ENCODE data around the gene PSMD2. TPM values are rescaled to one million over a fixed set of nuclear protein-coding genes. Genes with fewer than 3 reads are reported as not detected.
A peak's percentile ranks its signal among the peaks of the same experiment; 100 is the strongest.

The PSMD2 gene
- total RNA-seq, 2 experiments from 2014 or later = 244 to 257 TPM

- no peaks in the 10 kb centered on the region for H3K27me3 Mint-ChIP-seq (ENCODE audit: low read depth)
- no peak for DNase-seq
- no peak overlapping the region for H3K4me3 Mint-ChIP-seq
- CTCF ChIA-PET = interaction anchor here (1.2 kb wide), 1 partner anchor 29 kb away, joined by 4 read pairs; no protein-coding TSS in a partner anchor
- peaks cover 37% of the 10 kb centered on the region for H3K4me1 Mint-ChIP-seq (ENCODE audit: low read depth)
- peaks cover 81% of the 10 kb centered on the region for H3K36me3 Mint-ChIP-seq (ENCODE audit: low read depth)
- intact Hi-C loops (cut with micrococcal nuclease) = no loop called here
- H3K9me3 Mint-ChIP-seq = no peaks in the 10 kb centered on the region
- H3K27ac Mint-ChIP-seq = peak overlapping the region; percentile 72
Observed at GRCh38 chr3:184325269-184325668, 26.2 kb downstream of the PSMD2 start.

GRCh38 chr3:184325715-184326369 is 26.8 kb downstream of the PSMD2 start:
- Mint-ChIP-seq H3K4me1 (ENCODE audit: low read depth) (peaks cover 37% of the 10 kb centered on the region), H3K9me3 (no peaks in the 10 kb centered on the region), H3K36me3 (ENCODE audit: low read depth) (peaks cover 78% of the 10 kb centered on the region), H3K27ac (peak overlapping the region; percentile 72), H3K27me3 (ENCODE audit: low read depth) (no peaks in the 10 kb centered on the region), H3K4me3 (no peak overlapping the region)
- peak; percentile 49 for DNase-seq
- intact Hi-C loops (cut with micrococcal nuclease) = no loop called here
- CTCF ChIA-PET = interaction anchor here (0.7 to 1.2 kb wide), 2 partner anchors 28 to 192 kb away, joined by 3 to 4 read pairs; no protein-coding TSS in a partner anchor

DNA sequence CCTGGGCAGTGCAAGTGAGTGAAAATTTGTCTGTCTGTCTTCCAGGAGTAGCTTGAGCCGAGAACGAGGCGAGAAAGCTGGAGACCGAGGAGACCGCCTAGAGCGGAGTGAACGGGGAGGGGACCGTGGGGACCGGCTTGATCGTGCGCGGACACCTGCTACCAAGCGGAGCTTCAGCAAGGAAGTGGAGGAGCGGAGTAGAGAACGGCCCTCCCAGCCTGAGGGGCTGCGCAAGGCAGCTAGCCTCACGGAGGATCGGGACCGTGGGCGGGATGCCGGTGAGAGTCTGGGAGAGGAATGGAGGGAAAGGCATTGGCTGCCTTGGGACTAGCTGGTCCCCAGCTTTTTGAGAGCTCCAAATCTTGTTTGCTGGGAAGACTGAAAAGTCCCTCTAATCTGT is 28.1 kb downstream of the PSMD2 start:
- Mint-ChIP-seq H3K36me3 (ENCODE audit: low read depth) (peaks cover 80% of the 10 kb centered on the region), H3K27ac (peak overlapping the region; percentile 36), H3K27me3 (ENCODE audit: low read depth) (no peaks in the 10 kb centered on the region), H3K4me3 (no peak overlapping the region), H3K9me3 (no peaks in the 10 kb centered on the region), H3K4me1 (ENCODE audit: low read depth) (peaks cover 46% of the 10 kb centered on the region)
- no peak for DNase-seq
- CTCF ChIA-PET = no interaction called here
- intact Hi-C loops (cut with micrococcal nuclease) = no loop called here

GRCh38 chr3:184328516-184328915 is 29.5 kb downstream of the PSMD2 start:
- no peak overlapping the region for H3K4me3 Mint-ChIP-seq
- CTCF ChIA-PET = interaction anchor here (1.0 kb wide), 1 partner anchor 25 kb away, joined by 3 read pairs; no protein-coding TSS in a partner anchor
- H3K4me1 Mint-ChIP-seq (ENCODE audit: low read depth) = peaks cover 46% of the 10 kb centered on the region

DNA sequence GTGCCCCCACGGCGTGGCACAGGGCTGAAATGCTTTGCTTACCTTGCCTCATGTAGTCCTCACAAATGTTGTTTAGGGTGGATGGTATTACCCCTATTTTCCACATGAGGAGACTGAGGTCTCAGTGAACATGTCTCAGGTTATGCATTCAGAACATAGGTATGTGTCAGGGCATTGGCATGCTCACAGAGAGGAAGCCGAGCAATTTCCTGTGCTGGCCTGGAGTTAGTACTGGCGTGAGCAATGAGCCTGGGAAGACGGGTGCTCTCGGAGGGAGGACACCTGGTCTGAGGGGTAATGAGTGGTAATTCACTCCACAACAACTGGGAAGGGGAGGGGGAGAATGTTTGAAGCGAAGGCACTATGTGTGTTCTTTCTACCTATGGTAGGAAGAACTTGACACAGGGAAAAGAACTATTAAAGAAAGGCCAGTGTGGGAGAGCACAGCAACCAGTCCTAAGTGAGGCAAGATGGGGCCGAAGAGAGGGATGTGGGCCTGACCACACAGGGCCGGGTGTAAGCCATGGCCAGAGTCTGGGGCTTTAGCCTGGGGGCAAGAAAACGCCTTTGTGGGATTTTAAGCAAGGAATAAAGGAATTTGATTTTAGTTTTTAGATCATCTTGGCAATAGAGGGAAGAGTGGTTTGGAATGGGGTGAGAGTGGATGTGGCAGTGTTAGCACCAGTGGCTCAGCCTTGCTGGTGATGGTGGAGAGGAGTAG is 33.5 kb downstream of the PSMD2 start:
- no peaks in the 10 kb centered on the region for H3K27me3 Mint-ChIP-seq (ENCODE audit: low read depth)
- CTCF ChIA-PET = interaction anchor here (0.9 kb wide), 1 partner anchor 9 kb away, joined by 3 read pairs; no protein-coding TSS in a partner anchor
- H3K36me3 Mint-ChIP-seq (ENCODE audit: low read depth) = peaks cover 50% of the 10 kb centered on the region
- H3K9me3 Mint-ChIP-seq = no peaks in the 10 kb centered on the region
- intact Hi-C loops (cut with micrococcal nuclease) = no loop called here
- peak overlapping the region; percentile 81 for H3K27ac Mint-ChIP-seq
- no peak overlapping the region for H3K4me3 Mint-ChIP-seq
- DNase-seq = no peak
- H3K4me1 Mint-ChIP-seq (ENCODE audit: low read depth) = peaks cover 56% of the 10 kb centered on the region

More at GRCh38 chr3:184328516-184328915, 29.5 kb downstream of the PSMD2 start:
- Mint-ChIP-seq H3K9me3 (no peaks in the 10 kb centered on the region), H3K36me3 (ENCODE audit: low read depth) (peaks cover 79% of the 10 kb centered on the region), H3K27ac (no peak overlapping the region), H3K27me3 (ENCODE audit: low read depth) (no peaks in the 10 kb centered on the region)
- intact Hi-C loops (cut with micrococcal nuclease) = no loop called here
- no peak for DNase-seq

GRCh38 chr3:184333190-184333589 is 34.1 kb downstream of the PSMD2 start:
- peaks cover 45% of the 10 kb centered on the region for H3K36me3 Mint-ChIP-seq (ENCODE audit: low read depth)
- H3K27me3 Mint-ChIP-seq (ENCODE audit: low read depth) = no peaks in the 10 kb centered on the region
- intact Hi-C loops (cut with micrococcal nuclease) = no loop called here

GRCh38 chr3:184333700-184334099 is 34.7 kb downstream of the PSMD2 start:
- Mint-ChIP-seq H3K27me3 (ENCODE audit: low read depth) (no peaks in the 10 kb centered on the region), H3K4me1 (ENCODE audit: low read depth) (peaks cover 64% of the 10 kb centered on the region), H3K27ac (peak overlapping the region; percentile 81), H3K4me3 (no peak overlapping the region), H3K36me3 (ENCODE audit: low read depth) (peaks cover 42% of the 10 kb centered on the region), H3K9me3 (no peaks in the 10 kb centered on the region)
- CTCF ChIA-PET = interaction anchor here (0.9 kb wide), 1 partner anchor 10 kb away, joined by 3 read pairs; no protein-coding TSS in a partner anchor
- DNase-seq = no peak
- intact Hi-C loops (cut with micrococcal nuclease) = loop anchor here (2.0 kb wide), 1 partner anchor 35 kb away; the partner anchor contains the start of gene PSMD2

More at GRCh38 chr3:184333190-184333589, 34.1 kb downstream of the PSMD2 start:
- Mint-ChIP-seq H3K4me1 (ENCODE audit: low read depth) (peaks cover 62% of the 10 kb centered on the region), H3K27ac (peak overlapping the region; percentile 81), H3K4me3 (no peak overlapping the region), H3K9me3 (no peaks in the 10 kb centered on the region)
- DNase-seq = no peak
- CTCF ChIA-PET = interaction anchor here (0.9 kb wide), 1 partner anchor 9 kb away, joined by 3 read pairs; no protein-coding TSS in a partner anchor

DNA sequence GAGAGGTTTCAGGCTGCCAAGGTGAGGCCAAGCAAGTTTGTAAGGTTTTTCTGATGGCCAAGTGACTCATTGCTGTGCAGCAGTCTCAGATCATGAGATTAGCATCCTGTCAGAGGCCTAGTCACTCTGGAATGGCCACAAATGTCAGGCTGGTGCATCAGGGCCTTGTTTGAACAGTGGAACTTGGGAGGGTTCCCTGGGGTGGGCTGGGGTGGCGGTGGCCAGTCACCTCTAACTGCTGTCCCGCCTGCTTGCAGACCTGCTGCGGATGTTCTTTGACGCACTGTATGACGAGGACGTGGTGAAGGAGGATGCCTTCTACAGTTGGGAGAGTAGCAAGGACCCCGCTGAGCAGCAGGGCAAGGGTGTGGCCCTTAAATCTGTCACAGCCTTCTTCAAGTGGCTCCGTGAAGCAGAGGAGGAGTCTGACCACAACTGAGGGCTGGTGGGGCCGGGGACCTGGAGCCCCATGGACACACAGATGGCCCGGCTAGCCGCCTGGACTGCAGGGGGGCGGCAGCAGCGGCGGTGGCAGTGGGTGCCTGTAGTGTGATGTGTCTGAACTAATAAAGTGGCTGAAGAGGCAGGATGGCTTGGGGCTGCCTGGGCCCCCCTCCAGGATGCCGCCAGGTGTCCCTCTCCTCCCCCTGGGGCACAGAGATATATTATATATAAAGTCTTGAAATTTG is 35.6 kb downstream of the PSMD2 start:
- Mint-ChIP-seq H3K36me3 (ENCODE audit: low read depth) (peaks cover 34% of the 10 kb centered on the region), H3K27ac (peak overlapping the region; percentile 81), H3K27me3 (ENCODE audit: low read depth) (no peaks in the 10 kb centered on the region), H3K9me3 (no peaks in the 10 kb centered on the region), H3K4me3 (no peak overlapping the region), H3K4me1 (ENCODE audit: low read depth) (peaks cover 59% of the 10 kb centered on the region)
- DNase-seq = peak; percentile 59
- CTCF ChIA-PET = no interaction called here
- intact Hi-C loops (cut with micrococcal nuclease) = loop anchor here (1.0 to 2.0 kb wide), 3 partner anchors 20 to 36 kb away; partner anchors contain the start of genes EIF4G1 and PSMD2

- Mint-ChIP-seq H3K36me3 (ENCODE audit: low read depth) (peaks cover 30% of the 10 kb centered on the region), H3K27me3 (ENCODE audit: low read depth) (no peaks in the 10 kb centered on the region), H3K9me3 (no peaks in the 10 kb centered on the region), H3K27ac (peak overlapping the region; percentile 87), H3K4me3 (peak overlapping the region; percentile 80), H3K4me1 (ENCODE audit: low read depth) (peaks cover 58% of the 10 kb centered on the region)
- CTCF ChIA-PET = interaction anchor here (1.0 kb wide), 2 partner anchors 19 to 87 kb away, joined by 3 read pairs; no protein-coding TSS in a partner anchor
- no peak for DNase-seq
- intact Hi-C loops (cut with micrococcal nuclease) = loop anchor here (1.0 to 2.0 kb wide), 3 partner anchors 21 to 36 kb away; partner anchors contain the start of genes EIF4G1 and PSMD2
Observed at GRCh38 chr3:184335291-184335660, 36.2 kb downstream of the PSMD2 start.

DNA sequence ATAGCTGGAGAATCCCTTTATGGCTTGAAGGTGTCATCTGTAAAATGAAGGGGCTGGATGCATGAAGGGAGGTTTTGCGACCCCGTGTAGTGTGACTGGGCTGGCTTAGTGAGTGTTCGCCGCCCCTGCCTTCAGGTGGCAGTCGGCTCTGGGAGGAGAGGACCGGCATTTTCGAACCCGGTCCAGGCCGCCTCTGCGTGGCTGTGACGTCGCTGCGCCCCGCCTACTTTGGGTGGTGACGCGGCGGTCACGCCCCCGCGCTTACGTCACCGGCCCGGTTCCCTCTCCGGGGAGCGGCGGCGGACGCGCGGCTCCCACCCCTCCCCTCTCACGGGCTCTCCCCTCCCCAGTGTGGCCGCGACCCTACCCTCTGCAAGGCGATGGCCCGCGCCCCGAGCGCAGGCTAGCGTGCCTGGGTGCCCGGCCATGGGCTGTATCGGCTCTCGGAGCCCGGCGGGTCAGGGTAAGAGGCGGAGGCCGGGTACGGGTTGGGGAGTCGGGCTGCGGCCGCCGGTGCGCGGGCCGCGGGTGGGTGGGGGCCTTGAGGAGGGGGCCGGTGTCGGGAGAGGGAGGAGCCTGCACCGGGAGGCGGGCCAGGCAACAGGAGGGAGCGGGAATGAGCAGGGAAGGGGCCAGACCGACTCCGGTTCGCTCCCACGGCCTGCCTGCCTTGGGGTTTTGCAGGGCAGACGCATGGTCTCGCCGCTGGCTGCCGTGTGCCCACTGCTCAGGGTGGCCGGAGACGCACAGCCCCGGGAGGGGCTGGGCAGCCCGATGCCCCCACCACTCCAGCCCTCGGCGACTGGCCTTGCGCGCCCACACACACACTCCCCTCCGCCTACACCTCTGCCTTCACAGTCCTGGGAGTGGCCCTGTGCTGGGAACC is 36.9 kb downstream of the PSMD2 start:
- H3K27ac Mint-ChIP-seq = peak overlapping the region; percentile 87
- peaks cover 62% of the 10 kb centered on the region for H3K4me1 Mint-ChIP-seq (ENCODE audit: low read depth)
- peak; percentile 85 for DNase-seq
- intact Hi-C loops (cut with micrococcal nuclease) = loop anchor here (1.0 to 2.0 kb wide), 3 partner anchors 22 to 37 kb away; partner anchors contain the start of genes EIF4G1 and PSMD2
- no peaks in the 10 kb centered on the region for H3K9me3 Mint-ChIP-seq
- peak overlapping the region; percentile 80 for H3K4me3 Mint-ChIP-seq
- CTCF ChIA-PET = interaction anchor here (1.0 kb wide), 2 partner anchors 20 to 88 kb away, joined by 3 read pairs; no protein-coding TSS in a partner anchor
- H3K36me3 Mint-ChIP-seq (ENCODE audit: low read depth) = peaks cover 28% of the 10 kb centered on the region
- H3K27me3 Mint-ChIP-seq (ENCODE audit: low read depth) = no peaks in the 10 kb centered on the region
